SH-SY5Y (cell line): ENCODE data around the gene C2CD3.

ENCODE experiments used
- GATA2 ChIP-seq: IDR thresholded peaks from 2 replicates; pipeline ENCODE4 v1.6.1; 2011; ENCODE audit warnings: mild to moderate bottlenecking, low read depth, low read length
- GATA3 ChIP-seq: IDR thresholded peaks from 2 replicates; pipeline ENCODE4 v1.6.1; 2011; ENCODE audit warnings: low read depth, mild to moderate bottlenecking, low read length, moderate library complexity

DNA sequence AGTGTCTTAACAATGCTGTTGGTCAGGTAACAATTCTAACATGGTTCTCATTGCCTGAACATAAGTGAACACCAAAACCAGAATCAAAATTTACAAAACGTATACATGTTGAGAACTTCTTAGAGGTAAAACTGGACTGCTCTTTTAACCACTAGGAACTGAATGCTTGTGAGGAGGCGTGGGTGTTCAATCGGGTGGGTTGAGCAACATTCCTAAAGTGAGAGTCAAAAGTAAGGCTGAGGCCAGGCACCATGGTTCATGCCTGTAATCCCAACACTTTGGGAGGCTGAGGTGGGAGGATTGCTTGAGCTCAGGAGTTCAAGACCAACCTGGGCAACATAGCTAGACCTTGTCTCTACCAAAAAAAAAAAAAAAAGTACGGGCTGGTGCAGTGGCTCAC, 11.8 kb upstream of the C2CD3 start:
- TF ChIP-seq GATA2 = no peak
- no peak for TF ChIP-seq GATA3
